Renal cortex interstitium (tissue), 11 donors: ENCODE data around the gene CSNK1G3. TPM values are rescaled to one million over a fixed set of nuclear protein-coding genes. Genes with fewer than 3 reads are reported as not detected.

Experiments
- DNase-seq, 11 donors: peaks; one replicate each; pipeline ENCODE4 v3.0.0-alpha.2; 2013; ENCODE audit warnings: low read depth in 9 of 11, low spot score in 4 of 11; ENCODE audit errors: extremely low read depth in 1 of 11
- polyA plus RNA-seq, 3 donors: library from polyadenylated mRNA; unstranded; fragments of 120-200 nt; gene quantifications; one replicate each; pipeline ENCODE4 v1.2.1, GENCODE V29; 2013; ENCODE audit not compliant: insufficient read length in 3 of 3

The CSNK1G3 gene
- polyA plus RNA-seq, 3 donors: 35.6 to 45.4 (median 39.5) TPM

DNA sequence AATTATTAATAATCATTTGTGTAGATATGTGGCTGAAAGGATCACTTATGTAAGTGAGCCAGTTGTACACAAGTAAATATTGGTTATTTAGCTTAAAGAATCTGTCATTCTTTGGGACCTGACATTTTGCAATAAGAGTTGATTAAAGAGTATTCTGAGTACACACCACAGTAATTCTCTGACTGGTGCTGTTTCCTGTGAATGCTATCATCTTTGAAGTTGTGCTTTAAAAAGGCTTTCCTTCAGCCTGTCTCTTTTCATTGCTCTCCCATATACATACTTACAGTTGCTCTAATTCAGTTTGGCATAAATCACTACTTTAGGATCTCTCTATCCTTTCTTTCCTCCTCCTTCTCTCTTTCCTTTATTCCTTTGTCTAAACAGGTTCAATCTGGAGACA, 8.7 kb upstream of the CSNK1G3 start:
- DNase-seq: no peak

DNA sequence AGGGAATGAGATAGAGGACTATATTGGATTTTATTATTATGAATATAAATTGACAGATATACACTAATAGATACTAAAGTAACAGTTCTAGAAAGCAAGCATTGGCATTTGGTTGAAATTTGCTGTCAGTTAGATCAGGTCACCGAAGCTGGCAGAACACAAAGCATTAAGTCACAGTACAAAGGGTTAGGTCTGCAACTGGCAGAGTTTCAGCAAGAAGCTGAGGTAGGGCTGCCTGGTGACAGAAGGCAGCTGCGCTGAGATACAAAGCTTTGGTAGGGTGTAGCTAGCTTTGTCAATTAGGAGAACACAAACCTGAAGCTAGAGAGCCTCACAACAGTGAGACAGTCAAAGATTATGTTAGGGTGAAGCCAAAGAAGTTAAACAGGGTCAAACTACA, 6.3 kb upstream of the CSNK1G3 start:
- DNase-seq: no peak

- no peak for DNase-seq
Measured at GRCh38 chr5:123508441-123508840, 3.5 kb upstream of the CSNK1G3 start.

DNA sequence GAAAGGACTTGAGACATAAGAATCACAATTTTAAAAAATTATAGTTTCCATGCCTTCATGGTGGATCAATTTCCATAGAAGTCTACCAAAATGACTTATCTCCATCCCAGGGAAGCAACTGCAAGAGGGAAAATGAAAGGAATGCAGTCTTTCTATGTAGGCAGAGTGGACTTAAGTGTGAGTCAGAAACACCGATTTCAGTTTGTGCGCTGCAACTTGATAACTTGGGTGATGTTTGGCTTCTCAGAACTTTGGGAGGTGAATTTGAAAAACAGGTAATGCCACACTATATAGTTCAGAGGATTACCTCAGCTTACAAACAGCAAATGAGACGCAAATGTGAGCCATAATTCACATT, 708 bp upstream of the CSNK1G3 start:
- no peak for DNase-seq

DNA sequence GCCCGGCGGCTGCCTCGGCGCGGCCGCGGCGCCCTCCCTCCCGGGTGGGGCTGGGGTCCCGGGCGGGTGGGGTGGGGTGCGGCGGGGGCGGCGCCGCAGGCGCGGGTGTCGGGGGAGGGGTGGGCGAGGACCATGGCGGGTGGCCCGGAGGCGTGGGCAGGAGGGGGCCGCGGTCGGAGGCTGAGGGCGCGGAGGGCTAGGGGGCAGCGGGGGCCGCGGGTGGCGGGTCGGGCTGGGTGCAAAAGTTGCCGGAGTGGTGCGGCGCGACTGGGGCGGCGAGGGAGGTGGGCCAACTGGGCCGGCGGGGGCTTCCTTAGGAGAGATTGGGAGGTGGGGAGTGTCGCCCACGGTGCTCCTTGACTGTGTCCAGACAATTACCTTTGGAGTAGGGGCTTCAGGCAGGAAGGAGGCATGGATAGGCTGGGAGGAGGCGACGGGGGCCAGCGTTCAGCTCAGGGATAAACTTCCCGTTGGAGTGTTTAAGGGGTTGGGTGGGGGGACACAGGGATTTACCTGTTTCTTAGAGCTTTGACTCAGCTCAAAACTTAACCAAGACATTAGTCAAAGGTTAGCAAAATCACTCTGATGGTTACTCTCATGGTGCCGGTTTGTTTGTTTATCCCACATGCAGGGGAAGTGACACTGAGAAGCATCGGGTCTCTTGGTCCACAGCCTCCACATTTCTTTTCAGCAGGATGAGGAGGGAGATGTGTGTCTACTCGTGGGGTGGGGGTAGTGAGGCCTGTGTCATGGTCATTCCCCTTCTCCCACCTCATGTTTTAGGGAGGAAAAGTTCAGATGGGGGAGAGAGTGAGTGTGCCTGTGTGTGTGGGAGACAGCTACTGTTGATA, 859 bp downstream of the CSNK1G3 start:
- DNase-seq: peak in 9 of 11 donors; percentile 18 to 51 (median 43)

- DNase-seq: no peak
Measured at GRCh38 chr5:123514615-123515355, 2.8 kb downstream of the CSNK1G3 start.

DNA sequence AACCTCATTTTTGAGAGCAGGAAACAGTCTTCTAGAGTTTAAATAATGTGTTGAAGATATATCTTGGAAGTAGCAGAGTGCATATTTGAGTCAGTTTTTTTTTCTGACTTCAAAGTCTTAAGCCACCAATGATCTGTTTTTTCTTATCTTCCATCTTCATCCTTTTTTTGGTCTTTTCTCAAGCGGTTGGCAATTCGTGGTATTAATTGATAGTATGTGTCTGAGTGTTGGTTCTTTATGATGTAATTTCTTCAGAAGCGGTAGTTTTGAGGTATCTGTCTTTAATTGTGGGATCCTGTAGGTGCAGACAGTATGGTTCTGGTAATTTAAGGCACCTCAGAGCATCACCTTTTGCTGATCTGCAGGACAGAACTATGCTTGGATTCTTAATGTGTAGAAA, 3.9 kb downstream of the CSNK1G3 start:
- no peak for DNase-seq

GRCh38 chr5:123517476-123517875, 5.5 kb downstream of the CSNK1G3 start:
- no peak for DNase-seq

- no peak for DNase-seq
Measured at GRCh38 chr5:123518111-123518510, 6.1 kb downstream of the CSNK1G3 start.

DNA sequence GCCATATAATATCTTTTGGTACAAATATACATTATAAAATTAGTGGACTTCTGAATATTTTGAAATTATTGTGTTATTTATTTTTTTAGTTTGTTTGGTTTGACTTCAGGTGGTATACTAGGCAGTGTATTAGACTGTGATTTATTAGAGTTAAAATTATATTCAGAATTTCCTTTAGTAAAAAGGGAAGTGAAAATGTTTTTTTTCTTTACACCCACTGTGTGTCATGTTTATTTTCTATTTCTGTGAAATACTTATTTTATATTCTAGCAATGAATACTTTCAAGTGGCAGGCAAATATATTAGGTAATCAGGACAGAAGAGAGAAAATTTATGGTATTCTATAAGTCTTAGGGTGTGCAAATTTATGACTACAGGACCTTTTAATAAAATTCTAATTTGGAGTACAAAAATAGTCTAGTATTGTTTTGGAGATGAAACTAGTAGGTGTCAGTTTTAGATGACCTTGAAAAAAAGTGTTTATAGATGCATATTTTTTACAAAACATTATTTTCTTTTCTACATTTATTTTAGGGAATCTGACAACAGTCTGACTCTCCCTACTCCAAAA, 8.8 kb downstream of the CSNK1G3 start:
- DNase-seq: no peak

DNA sequence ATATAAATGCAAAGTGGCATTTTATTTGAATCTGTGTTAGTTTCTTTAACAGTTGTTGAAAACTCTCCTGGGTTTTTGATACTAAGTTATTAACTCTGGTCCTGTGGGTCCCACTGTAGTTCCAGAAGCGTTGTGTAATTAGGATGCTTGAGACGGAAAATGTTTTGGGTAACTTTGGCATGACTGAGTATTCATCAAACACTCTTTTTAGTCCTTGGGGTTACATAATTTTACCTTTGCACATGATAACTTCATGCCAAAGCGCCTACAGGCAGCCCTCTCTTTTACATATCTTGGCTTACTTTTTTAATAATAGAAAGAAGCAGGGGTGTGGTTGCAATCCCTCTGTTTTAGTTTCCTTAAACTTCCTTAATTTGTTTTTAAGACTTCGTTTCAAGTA, 12.2 kb downstream of the CSNK1G3 start:
- DNase-seq: no peak

GRCh38 chr5:123527190-123527589, 15.2 kb downstream of the CSNK1G3 start:
- DNase-seq: no peak

GRCh38 chr5:123528065-123528464, 16.1 kb downstream of the CSNK1G3 start:
- no peak for DNase-seq

DNA sequence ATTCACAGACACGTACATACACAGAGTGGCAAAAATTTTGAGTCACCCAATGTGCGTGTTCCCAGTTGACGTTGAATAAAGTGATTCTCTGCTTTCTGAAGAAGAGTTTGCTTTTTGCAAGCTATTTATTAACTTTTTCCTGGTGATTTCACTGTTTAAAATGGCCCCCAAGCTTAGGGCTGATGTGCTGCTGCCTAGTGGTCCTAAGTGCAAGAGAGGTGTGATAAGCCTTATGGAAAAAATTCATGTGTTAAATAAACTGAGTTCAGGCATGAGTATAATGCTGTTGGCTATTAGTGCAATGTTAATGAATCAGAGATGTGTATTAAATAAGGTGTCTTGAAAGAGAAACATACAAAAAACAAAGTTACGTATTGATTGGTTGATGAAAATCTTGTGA, 16.9 kb downstream of the CSNK1G3 start:
- no peak for DNase-seq

DNA sequence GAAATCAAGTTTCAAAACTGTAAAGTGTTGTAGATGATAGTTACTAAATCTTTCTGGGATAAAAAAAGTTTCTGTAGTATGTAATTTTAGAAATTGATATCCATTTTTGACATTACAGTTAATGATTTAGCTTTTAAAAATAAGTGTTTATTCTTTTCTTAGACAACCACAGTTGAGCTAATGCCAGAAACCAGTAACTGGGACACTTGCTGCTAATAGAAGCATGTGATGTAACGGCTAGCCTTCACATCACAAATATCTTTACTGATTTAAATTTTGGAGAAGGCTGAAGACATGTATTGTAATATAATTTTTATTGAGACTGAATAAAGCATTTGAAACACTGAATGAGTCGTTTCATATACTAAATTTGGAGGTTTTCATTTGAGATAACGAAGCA, 18.8 kb downstream of the CSNK1G3 start:
- DNase-seq: no peak

- no peak for DNase-seq
Measured at GRCh38 chr5:123535648-123536047, 23.7 kb downstream of the CSNK1G3 start.

DNA sequence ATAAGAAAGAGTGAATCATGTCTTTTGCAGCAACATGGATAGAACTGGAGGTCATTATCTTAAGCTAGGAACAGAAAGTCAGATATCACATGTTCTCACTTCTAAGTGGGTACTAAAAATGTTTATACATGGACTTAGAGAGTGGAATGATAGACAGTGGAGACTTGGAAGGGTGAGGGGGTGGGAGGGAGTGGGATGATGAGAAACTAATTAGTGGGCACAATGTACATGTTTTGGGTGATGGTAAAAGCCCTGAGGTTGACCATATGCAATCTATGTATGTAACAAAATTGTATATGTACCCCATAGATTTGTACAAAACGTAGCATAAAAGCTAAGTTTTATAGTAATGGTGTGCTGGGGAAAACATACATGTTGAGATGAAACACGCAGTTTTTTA, 25.3 kb downstream of the CSNK1G3 start:
- no peak for DNase-seq

GRCh38 chr5:123537845-123538244, 25.9 kb downstream of the CSNK1G3 start:
- no peak for DNase-seq

DNA sequence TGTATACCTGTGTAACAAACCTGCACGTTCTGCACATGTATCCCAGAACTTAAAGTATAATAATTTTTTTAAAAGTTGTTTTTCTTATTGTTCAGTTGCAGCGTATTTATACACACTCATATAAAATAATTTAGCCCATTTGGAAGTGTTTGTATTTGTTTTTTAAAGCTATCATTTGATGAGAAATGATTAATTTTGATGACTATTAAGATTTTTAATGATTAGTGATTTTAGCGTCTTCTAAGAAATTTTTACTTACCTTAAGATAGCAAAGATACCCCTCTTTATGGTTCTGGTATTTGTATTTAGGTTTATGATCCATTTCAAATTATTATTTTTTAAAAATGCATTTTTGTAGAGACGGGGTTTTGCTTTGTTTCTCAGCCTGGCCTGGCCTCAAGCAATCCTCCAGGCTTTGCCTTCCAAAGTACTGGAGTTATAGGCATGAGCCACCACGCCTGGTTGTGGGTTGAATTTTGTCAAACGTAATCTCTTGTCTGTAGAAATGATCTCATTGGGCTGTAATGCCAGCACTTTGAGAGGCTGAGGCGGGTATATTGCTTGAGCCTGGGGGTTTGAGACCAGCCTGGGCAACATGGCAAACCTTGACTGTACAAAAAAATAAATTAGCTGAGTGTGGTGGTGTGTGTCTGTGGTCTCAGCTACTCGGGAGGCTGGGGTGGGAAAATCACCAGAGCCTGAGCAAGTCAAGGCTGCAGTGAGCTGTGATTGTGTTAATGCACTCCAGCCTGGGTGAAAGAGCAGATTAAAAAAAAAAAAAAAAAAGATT, 26.9 kb downstream of the CSNK1G3 start:
- DNase-seq: no peak

GRCh38 chr5:123540534-123540933, 28.6 kb downstream of the CSNK1G3 start:
- DNase-seq: no peak
